ENCODE results near the gene GABRB2.

GRCh38 chr5:161530700-161531099, 15.8 kb downstream of the GABRB2 start:
- TF ChIP-seq SNAI1 (CRISPR knock-in tag; IDR thresholded peaks at IDR 0.05; ENCODE audit: borderline replicate concordance) (no peak), CTCF (CRISPR knock-in tag; IDR thresholded peaks at IDR 0.05) (no peak), NFE2L2 (IDR thresholded peaks at IDR 0.05; ENCODE audit: low read length) (no peak), HMGXB4 (CRISPR knock-in tag; IDR thresholded peaks at IDR 0.05; ENCODE audit: borderline replicate concordance in 1 of 2, low read depth in 1 of 2) (no peak), ZBTB7A (CRISPR knock-in tag; IDR thresholded peaks at IDR 0.05) (no peak), EZH2 (conservative IDR thresholded peaks at IDR 0.05; ENCODE audit: low read depth, low read length) (no peak), E2F1 (CRISPR knock-in tag; IDR thresholded peaks at IDR 0.05) (no peak), TAF1 (CRISPR knock-in tag; IDR thresholded peaks at IDR 0.05) (no peak), ZNF543 (CRISPR knock-in tag; IDR thresholded peaks at IDR 0.05) (no peak), ZNF766 (CRISPR knock-in tag; IDR thresholded peaks at IDR 0.05; ENCODE audit: borderline replicate concordance) (no peak), SRSF1 (optimal IDR thresholded peaks at IDR 0.05; ENCODE audit: low read depth, low read length) (no peak), ZNF510 (CRISPR knock-in tag; IDR thresholded peaks at IDR 0.05; ENCODE audit: low read depth) (no peak)
